Measurements from ENCODE around the gene PMEPA1.

The PMEPA1 gene

GRCh38 chr20:57709823-57710799, at the start of gene PMEPA1:
TSS of gene PMEPA1 (minus strand) at chr20:57710015. CDS start at chr20:57709582, 433 bp downstream.
- DNase-seq (ENCODE audit: low read depth): peak; percentile 94

- no peak for DNase-seq (ENCODE audit: low read depth)
Observed at GRCh38 chr20:57757767-57758166, 48.0 kb upstream of the PMEPA1 start.

GRCh38 chr20:57756921-57757320, 47.1 kb upstream of the PMEPA1 start:
- DNase-seq (ENCODE audit: low read depth): no peak

- DNase-seq (ENCODE audit: low read depth): no peak
Observed at GRCh38 chr20:57756213-57756612, 46.4 kb upstream of the PMEPA1 start.

GRCh38 chr20:57755609-57756008, 45.8 kb upstream of the PMEPA1 start:
- DNase-seq (ENCODE audit: low read depth): no peak

GRCh38 chr20:57754190-57754589, 44.4 kb upstream of the PMEPA1 start:
- no peak for DNase-seq (ENCODE audit: low read depth)

GRCh38 chr20:57753332-57754164, 43.7 kb upstream of the PMEPA1 start:
- no peak for DNase-seq (ENCODE audit: low read depth)

- no peak for DNase-seq (ENCODE audit: low read depth)
Observed at GRCh38 chr20:57751411-57751810, 41.6 kb upstream of the PMEPA1 start.

GRCh38 chr20:57749869-57750268, 40.1 kb upstream of the PMEPA1 start:
- DNase-seq (ENCODE audit: low read depth): no peak

GRCh38 chr20:57749131-57749690, 39.4 kb upstream of the PMEPA1 start:
- DNase-seq (ENCODE audit: low read depth): no peak

- peak; percentile 22 for DNase-seq (ENCODE audit: low read depth)
Observed at GRCh38 chr20:57748601-57749130, 38.9 kb upstream of the PMEPA1 start.

GRCh38 chr20:57747861-57748481, 38.2 kb upstream of the PMEPA1 start:
- no peak for DNase-seq (ENCODE audit: low read depth)

GRCh38 chr20:57746832-57747404, 37.1 kb upstream of the PMEPA1 start:
- no peak for DNase-seq (ENCODE audit: low read depth)

- no peak for DNase-seq (ENCODE audit: low read depth)
Observed at GRCh38 chr20:57746201-57746600, 36.4 kb upstream of the PMEPA1 start.

- DNase-seq (ENCODE audit: low read depth): no peak
Observed at GRCh38 chr20:57744206-57744605, 34.4 kb upstream of the PMEPA1 start.

GRCh38 chr20:57743450-57744095, 33.8 kb upstream of the PMEPA1 start:
- no peak for DNase-seq (ENCODE audit: low read depth)

- DNase-seq (ENCODE audit: low read depth): no peak
Observed at GRCh38 chr20:57742507-57743181, 32.8 kb upstream of the PMEPA1 start.

- no peak for DNase-seq (ENCODE audit: low read depth)
Observed at GRCh38 chr20:57738484-57738883, 28.7 kb upstream of the PMEPA1 start.

- DNase-seq (ENCODE audit: low read depth): no peak
Observed at GRCh38 chr20:57738053-57738452, 28.2 kb upstream of the PMEPA1 start.

- DNase-seq (ENCODE audit: low read depth): no peak
Observed at GRCh38 chr20:57737349-57737748, 27.5 kb upstream of the PMEPA1 start.

Data from stimulated activated CD4-positive, alpha-beta T cell treated with anti-CD3 and anti-CD28 coated beads, Interleukin-2, amount 100 ng/mL, for 4 hours (primary cell).